Stimulated activated CD4-positive, alpha-beta T cell treated with anti-CD3 and anti-CD28 coated beads, Interleukin-12 subunit alpha, Interleukin-12 subunit beta, amount 100 ng/mL, for 24 hours (primary cell): ENCODE measurements around the gene RASSF6.
"Not testable (repeated sequence)": the region's sequence is repeated elsewhere in the genome, so short reads cannot be mapped to it uniquely, and the experiment has no call there.

ENCODE experiments used
- DNase-seq, 2 experiments: peaks; one replicate each; pipeline ENCODE4 v3.0.0-alpha.2; 2020; ENCODE audit warnings: low read depth in 2 of 2

Gene RASSF6

GRCh38 chr4:73577371-73577770, 42.9 kb downstream of the RASSF6 start:
- no peak for DNase-seq

GRCh38 chr4:73576381-73576780, 43.9 kb downstream of the RASSF6 start:
- no peak for DNase-seq

- no peak for DNase-seq
These were observed 44.6 kb downstream of the RASSF6 start for GRCh38 chr4:73575660-73576059.

GRCh38 chr4:73573794-73574528, 46.3 kb downstream of the RASSF6 start:
- peak in 1 of 2 experiments; percentile 8 for DNase-seq

GRCh38 chr4:73550865-73551264, 69.4 kb downstream of the RASSF6 start:
- not testable (repeated sequence) for DNase-seq

GRCh38 chr4:73544620-73545019, 75.6 kb downstream of the RASSF6 start:
- no peak for DNase-seq

- DNase-seq = no peak
These were observed 79.0 kb downstream of the RASSF6 start for GRCh38 chr4:73541251-73541650.

- DNase-seq = no peak
These were observed 79.4 kb downstream of the RASSF6 start for GRCh38 chr4:73540826-73541225.

GRCh38 chr4:73539386-73539785, 80.8 kb downstream of the RASSF6 start:
- DNase-seq = no peak

- DNase-seq = no peak
These were observed 82.1 kb downstream of the RASSF6 start for GRCh38 chr4:73538162-73538561.

- DNase-seq = no peak
These were observed 86.5 kb downstream of the RASSF6 start for GRCh38 chr4:73533515-73534422.

GRCh38 chr4:73528171-73528570, 92.1 kb downstream of the RASSF6 start:
- no peak for DNase-seq

GRCh38 chr4:73527196-73527595, 93.0 kb downstream of the RASSF6 start:
- DNase-seq = no peak

GRCh38 chr4:73525611-73526010, 94.6 kb downstream of the RASSF6 start:
- DNase-seq = no peak

- DNase-seq = no peak
These were observed 97.1 kb downstream of the RASSF6 start for GRCh38 chr4:73523126-73523525.
